ENCODE measurements around the gene CACNA1A.
"Not testable (repeated sequence)": the region's sequence is repeated elsewhere in the genome, so short reads cannot be mapped to it uniquely, and the experiment has no call there.

CACNA1A gene

DNA sequence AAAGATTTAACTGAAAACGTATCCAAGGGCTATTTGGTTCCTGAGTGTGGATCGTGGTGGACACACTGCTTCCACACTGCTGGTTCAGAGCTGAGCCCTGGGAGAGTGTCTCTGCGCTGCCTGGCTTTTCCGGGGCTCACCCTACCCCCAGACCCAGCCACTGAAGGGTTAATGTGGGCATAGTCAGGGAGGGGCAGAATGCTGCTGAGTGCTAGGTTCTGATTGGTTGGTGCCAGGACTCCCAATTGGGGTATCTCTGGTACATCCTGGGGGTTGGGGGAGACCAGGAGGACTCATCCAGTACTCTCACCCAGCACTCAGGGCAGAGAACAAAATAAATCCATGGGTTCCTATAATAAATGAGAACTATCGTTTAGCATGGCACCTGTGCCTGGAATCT is 142.3 kb downstream of the CACNA1A start:
- no peak for DNase-seq (ENCODE audit: low read depth)

DNA sequence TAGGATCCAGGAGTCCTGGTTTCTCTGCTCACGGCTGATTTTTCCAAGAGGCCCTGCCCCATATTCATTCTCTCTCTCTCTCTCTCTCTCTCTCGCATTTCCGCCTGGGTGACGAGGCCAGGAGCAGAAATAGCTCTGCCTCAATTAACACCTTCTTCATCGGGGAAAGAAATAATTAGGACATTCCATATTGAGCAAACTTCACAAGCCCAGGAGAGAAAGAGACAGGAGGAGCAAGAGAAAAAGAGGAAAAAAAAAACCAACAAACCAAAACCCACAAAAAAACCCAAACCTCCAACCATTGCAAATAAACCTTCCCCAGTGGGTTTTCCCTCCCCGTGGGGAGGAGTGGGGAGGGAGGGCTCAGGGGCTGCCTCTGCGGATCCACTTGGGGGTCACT is 143.0 kb downstream of the CACNA1A start:
- no peak for DNase-seq (ENCODE audit: low read depth)

DNA sequence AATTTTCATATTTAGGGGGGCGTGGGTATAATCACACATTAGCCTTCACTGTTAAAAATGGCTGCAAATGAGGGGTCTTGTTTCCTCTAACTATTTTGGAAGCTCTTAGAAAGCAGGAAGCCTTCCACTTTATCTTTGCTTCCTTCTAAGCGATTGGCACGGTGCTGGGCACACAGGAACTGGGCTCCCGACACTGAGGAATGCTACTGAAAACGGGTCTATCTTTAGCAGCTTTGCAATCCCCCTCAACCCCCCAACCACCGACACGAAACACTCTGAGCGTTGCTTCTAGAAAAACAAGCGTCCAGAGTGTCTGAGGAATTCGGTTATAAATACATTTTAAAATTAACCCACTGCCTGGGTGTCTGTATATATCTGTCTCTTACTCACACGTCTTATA is 143.6 kb downstream of the CACNA1A start:
- no peak for DNase-seq (ENCODE audit: low read depth)

DNA sequence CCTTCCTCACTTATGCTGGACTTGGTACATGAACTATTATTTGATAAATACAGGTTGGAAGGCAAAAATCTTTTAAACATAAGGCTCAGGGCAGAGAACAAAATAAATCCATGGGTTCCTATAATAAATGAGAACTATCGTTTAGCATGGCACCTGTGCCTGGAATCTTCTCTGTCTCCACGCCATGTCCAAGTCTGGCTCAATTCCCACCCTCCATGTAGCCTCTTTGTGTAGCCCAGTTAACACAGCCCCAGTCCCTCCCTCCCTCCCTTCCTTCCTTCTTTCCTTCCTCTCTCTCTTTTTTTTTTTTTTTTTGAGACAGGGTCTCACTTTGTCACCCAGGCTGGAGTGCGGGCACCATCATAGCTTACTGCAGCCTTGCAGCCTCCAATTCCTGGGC is 144.6 kb downstream of the CACNA1A start:
- not testable (repeated sequence) for DNase-seq (ENCODE audit: low read depth)

DNA sequence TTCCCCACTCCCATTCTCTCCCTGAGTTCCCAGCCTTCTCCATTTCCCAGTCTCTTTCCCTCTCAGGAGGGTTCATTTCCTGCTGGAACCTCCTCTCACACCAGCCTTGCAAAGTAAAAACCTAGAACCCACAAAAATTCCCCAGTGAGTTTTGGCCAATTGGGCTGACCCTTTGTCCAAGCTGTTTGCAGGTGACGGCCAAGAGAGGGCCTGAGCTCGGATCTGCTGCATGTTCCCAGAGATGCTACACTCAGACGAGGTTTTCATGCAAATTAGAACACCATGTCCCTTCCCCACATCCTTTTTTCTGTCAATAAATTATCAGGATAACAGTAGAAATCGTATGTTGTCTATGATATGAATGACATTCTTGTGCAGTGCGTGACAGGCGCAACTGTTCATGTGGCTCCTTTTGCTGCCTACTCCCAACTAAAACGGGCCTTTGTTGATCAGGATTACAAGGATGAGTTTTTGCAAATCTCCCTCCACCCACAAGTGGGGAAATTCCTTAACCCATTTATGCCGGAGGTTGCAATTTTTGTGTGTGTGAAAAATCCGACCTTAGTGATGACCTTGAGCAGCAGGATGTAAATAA is 149.5 kb downstream of the CACNA1A start:
- DNase-seq (ENCODE audit: low read depth), result no peak

DNA sequence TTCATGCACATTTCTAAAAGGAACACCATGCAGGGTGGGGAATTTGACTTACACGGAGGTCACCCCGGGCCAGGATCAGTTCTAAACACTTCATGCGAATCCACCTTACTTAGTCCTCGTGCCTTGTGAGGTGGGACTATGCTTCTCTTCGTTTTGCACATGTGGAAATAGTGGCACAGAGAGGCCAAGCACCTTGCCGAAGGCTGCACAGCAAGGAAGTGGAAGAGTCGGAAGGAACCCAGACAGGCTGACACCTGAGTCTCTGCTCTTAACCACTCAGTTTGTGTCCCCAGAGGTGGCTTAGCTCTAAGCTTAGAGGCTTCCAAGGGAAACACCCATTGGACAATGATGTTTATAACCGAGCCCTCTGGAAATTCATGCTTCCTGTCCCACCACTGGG is 150.1 kb downstream of the CACNA1A start:
- no peak for DNase-seq (ENCODE audit: low read depth)

DNA sequence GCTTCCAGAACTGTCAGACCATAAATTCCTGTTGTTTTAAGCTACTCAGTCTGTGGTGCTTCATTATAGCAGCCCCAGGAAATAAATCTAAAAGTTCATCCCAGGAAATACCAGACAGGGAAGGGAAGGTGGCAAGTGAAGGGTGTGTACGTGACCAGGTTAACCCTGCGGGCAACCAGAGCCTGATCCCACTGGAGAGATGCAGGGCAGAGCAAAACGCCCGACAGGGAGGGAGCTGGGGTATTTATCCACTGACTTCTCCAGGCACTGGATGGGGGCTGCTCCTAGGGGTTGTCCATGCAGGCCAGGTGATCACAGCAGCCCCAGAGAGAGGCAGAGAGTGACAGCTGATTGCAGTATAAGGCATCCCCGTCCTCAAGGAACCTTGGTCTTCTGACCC is 150.9 kb downstream of the CACNA1A start:
- DNase-seq (ENCODE audit: low read depth), result no peak

DNA sequence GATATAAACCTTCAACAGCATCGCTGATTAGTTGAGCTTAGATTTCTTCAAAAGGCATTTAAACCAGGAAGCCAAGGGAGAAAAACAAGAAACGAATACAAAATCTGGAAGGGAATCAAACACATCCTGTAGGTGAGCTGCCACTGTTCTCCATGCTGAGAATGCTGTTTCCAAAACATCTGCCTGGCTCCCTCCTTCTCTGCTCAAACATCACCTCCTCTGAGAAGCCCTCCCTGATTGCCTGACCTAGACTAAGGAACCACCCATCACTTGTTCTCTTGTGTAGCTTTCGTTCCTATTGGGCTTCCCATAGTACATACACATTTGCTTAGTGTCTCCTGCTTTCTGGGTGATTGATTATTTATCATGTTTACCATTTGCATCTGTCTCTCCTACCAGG is 152.7 kb downstream of the CACNA1A start:
- no peak for DNase-seq (ENCODE audit: low read depth)

DNA sequence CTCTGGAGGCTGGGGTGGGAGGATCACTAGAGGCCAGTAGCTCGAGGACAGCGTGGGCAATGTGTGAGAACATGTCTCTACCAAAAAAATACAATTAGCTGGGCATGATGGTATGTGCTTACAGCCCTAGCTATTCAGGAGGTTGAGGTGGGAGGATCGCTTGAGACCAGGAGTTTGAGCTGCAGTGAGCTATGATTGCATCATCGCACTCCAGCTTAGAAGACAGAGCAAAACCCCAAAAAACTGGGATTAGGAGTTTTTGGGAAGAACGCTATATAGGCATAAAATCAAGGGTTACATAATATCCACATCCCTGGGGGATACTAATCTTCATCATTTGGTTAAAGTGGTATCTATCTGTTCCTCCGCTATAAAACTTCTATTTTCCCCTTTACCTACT is 155.5 kb downstream of the CACNA1A start:
- no peak for DNase-seq (ENCODE audit: low read depth)

DNA sequence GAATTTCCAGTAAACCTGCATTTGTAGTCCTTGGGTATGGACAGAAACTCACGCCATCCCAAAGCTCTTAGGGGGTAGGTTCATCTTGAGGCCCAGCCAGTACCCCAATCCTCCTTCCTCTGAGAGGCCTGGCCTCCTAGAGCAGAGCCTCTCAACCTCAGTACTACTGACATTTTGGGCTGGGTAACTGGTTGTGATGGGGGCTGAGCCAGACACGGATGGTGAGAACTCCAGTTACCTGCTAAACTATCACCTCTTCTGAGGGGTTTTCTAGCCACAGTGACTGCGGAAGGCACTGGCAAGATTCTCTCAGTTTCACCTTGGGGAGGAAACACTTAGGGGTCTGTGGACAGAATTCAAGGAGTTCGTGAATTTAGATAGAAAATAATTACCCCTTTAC is 156.2 kb downstream of the CACNA1A start:
- DNase-seq (ENCODE audit: low read depth), result no peak

DNA sequence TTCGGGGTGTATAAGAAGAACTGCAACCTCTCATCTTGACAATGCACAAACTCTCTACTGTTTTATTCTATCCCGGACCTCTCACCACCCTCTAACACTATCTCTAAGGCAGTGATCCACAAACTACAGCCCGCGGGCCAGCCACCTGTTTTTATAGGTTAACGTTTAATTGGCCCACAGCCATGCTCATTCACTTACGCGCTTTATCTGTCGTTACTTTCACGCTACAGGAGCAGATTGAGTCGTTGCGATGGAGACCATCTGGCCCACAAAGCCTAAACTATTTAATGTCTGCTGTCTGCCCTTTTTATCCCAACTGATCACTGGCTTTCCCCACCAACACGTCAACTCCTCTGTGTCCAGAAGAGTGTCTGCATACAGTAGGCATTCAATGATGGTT is 158.9 kb downstream of the CACNA1A start:
- no peak for DNase-seq (ENCODE audit: low read depth)

DNA sequence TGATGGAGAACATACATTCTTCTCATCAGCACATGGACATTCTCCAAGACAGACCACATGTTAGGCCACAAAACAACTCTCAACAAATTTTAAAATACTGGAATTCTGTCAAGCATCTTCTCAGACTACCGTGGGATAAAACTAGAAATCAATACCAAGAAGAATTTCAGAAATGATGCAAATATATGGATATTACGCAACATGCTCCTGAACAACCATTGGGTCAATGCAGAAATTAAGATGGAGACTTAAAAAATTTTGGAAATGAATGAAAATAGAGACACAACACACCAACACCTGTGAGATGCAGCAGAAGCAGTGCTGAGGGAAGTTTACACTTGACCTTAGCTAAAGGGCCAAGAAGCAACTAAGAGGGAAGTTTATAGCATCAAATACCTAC is 162.8 kb downstream of the CACNA1A start:
- DNase-seq (ENCODE audit: low read depth), result no peak

DNA sequence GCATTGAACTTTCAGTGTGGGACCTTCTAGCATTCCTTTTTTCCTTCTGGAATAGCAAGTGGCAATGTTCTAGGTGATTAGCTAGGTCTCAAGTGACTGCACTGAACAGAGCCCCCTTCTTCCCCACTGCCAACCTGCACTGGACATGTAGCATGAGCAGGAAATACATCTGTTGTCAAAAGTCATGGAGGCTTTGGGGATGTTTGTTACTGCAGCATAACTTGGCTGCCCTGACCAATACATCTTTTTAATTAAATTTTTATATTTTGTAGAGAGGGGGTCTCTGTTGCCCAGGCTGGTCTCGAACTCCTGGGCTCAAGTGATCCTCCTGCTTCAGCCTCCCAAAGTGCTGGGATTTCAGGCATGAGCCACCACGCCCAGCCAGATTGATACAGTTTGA is 163.6 kb downstream of the CACNA1A start:
- DNase-seq (ENCODE audit: low read depth), result no peak

DNA sequence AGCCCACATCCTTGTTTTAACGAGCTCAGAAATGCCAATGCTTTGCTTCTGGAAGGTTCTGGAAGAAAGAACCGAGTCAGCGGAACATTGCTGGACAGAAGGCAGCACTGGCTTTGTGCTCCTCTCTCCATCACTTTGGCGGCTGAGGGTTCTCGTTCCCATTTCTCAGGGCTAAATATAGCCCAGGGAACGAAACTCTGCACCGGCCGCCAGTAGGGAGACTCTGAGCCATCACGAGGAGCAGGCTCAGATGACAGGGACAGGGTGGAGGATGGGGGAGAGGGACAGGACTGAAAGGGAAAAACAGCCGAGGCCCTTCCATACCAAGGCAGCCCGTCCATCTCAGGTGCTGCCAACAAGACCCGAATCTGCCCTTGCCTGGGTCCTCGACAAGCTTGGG is 166.4 kb downstream of the CACNA1A start:
- DNase-seq (ENCODE audit: low read depth), result no peak

DNA sequence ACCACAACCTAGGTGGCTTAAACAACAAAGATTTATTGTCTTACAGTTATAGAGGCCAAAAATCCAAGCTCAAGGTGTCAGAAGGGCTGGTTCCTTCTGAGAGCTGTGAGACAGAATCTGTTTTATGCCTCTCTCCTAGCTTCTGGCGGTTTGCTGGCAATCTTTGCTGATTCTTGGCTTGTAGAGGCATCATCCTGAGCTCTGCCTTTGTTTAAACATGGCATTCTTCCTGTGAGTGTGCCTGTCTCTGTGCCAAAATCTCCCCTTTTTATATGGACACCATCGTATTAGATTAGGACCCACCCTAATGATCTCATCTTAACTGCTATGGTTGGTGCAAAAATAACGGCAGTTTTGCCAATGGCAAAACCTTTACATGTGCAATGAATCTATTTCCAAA is 169.1 kb downstream of the CACNA1A start:
- DNase-seq (ENCODE audit: low read depth), result no peak

DNA sequence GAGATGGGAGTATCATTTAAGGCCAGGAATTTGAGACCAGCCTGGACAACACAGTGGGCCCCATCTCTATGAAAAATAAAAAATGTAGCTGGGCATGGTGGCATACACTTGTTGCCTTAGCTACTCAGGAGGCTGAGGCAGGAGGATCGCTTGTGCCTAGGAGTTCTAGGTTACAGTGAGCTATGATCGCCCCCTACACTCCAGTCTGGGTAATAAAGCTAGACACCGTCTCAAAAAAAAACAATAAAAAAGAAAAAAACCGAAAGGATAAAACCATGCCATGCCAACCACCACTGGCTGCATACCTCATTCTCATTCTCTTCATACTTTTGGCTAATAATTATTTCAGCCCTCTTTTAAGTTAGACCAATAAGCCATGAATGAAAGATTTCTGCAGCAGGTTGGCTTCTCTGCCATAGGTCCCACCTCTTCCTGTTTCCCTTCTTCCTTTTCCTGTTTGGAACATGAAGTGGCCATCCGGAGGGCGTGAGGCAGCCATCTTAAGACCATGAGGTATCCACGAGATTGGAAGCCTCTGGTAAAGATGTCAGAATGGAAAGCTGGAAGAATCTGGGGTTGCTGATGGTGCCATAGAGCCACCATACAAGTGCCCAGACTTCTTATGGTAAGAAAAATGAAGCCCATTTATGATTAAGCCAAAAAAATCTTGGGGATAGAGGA is 171.3 kb downstream of the CACNA1A start:
- DNase-seq (ENCODE audit: low read depth), result no peak

DNA sequence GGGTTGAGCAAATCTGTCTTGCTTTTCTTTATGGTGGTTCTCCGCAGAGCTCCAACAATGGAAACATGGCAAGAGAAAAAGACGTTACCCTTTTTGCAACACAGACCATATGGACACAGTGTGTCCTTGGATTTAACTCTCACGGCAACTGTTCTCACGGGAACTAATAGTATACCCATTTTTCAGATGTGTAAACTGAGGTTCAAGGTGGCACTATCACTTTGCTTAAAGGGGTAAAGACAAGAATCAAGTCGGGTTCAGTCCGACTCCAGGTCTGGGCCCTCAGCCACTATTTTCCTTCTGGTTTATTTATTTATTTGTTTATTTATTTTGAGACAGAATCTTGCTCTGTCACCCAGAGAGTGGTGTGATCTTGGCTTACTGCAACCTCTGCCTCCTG is 176.0 kb downstream of the CACNA1A start:
- DNase-seq (ENCODE audit: low read depth), result no peak

DNA sequence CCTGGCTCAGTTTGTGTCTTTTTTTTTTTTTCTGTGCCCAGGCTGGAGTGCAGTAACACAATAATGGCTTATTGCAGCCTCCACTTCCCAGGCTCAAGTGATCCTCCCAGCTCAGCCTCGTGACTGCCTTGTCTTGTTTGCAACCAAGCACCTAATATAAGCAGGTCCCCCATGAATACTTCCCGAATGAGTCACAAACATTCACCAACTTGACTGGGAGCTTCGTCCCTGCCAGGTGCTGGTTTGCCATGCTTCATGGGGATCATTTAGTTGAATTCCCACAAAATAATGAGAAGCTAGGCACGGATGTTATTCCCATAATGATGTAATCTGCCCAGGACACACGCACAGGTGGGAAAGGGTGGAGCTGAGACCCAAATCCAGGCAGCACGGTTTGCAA is 176.5 kb downstream of the CACNA1A start:
- no peak for DNase-seq (ENCODE audit: low read depth)

DNA sequence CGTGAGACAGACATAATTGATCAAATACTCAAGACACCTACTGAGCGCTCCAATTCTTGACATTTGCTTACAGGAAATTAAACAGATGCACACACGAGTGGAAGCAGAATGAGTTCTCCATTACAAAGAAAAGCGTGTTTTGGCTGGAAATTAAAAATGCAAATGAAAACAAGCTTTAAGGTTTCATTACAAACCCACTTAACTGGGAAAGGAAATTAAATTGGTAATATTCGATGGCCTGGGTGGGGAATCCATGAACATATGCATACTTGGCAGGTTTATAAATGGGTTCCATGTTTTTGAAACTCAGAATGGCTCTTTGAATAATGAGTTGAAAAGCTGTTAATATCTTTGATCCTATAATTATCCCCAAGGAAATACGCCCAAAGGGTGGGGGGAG is 178.0 kb downstream of the CACNA1A start:
- DNase-seq (ENCODE audit: low read depth), result no peak

DNA sequence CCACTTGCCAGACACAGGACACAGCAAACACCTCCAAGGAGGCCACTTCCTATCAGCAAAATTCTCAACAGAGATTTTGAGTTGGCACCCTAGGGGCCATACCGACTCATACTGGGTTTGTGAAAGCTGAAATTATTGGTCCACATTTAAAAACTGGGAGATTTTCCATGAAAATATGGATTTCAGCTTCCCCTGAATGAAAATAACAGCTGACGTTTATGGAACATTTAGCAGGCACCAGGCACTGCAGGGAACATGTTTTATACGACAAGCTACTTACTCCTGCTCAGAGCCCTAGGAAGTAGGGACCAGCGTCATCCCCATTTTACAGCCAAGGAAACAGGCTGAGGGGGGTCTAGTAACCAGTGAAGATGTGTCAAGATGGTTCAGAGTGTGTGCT is 186.8 kb downstream of the CACNA1A start:
- DNase-seq (ENCODE audit: low read depth), result no peak

DNA sequence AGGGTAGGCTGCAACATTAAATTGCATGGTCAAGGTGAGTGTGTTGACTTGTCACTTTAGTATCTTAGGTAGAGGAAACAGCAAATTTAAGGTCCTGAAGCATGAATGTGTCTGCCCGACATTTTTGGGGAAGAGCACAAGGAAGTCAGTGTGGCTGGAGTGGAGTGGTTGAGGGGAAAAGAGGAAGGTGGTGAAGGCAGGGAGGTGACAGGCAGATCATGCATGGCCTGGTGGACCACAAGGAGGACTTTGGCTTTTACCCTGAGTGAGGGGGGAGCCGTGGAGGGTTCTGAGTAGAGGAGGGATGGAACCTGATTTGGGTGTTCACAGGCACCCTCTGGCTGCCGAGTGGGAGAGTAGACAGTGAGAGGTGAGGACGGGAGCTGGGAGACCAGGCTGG is 188.1 kb downstream of the CACNA1A start:
- DNase-seq (ENCODE audit: low read depth), result no peak

DNA sequence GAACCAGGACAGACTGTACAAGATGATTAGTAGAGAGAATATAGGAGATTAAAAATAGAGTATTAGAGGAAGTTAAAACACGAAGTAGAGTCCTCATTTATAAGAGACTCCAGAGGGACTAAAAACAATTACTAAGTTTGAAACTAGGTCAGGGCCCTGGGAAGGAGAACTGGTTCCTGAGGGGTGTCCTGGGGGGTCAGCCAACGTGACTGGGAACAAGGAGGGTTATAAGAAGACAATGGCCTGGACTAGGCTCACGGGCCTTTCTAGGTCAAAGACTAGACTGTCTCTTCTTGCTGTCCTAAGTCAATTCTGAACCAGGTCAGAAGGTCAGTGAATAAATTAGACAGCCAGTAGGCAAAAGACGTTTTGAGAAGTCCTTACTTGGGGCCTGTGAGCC is 190.8 kb downstream of the CACNA1A start:
- DNase-seq (ENCODE audit: low read depth), result no peak

DNA sequence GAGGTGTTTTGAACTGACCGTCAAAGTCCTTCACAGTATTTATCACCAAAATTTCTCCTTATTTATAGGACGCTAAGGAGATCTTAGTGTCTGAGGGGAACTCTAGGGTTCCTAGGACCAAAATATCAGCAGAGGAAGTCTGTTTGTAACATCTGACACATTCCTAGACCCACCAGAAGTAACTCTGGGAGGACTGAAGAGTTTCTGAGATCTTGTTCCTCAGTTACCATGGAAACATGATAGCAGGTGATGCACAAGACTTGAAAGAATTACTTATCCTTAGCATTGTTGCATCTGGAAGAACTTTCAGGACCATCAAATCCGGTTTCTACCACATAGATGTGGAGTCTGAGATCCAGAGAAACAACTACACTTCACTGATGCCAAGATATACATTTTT is 191.5 kb downstream of the CACNA1A start:
- no peak for DNase-seq (ENCODE audit: low read depth)

DNA sequence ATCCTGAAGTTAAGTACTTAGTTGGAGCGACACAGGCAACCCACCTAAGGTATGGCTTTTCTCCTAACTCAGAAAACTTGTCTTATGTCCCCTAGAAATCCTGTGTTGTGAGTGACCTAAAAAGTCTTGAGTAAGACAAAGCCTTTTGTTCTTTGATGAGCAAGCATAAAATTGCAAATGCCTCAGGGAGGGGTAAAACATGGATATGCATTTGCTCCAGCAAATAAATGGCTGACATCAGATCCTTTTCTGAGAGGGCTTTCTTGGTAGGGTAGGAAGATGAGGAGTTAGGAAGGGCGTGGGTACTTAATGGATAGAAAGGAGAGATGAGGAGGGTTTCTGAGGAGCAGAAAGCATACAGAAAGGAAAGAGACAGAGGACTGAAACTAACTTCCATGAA is 192.4 kb downstream of the CACNA1A start:
- no peak for DNase-seq (ENCODE audit: low read depth)

Data from stimulated activated CD8-positive, alpha-beta memory T cell treated with anti-CD3 and anti-CD28 coated beads, Interleukin-15, amount 100 ng/mL, for 1 hour (primary cell).